GM23248 (cell line): Measurements from ENCODE around the gene LCMT2. TPM values are rescaled to one million over a fixed set of nuclear protein-coding genes. Genes with fewer than 3 reads are reported as not detected.

Experiments
- DNase-seq: peaks from one replicate; pipeline ENCODE4 v3.0.0-alpha.2; 2015
- H2AFZ ChIP-seq: fragments of 200-600 bp; sonication (generic); 2 replicates; pipeline ENCODE4 v1.6.1; 2016; ENCODE audit warnings: antibody characterized with exemption
- H3F3A ChIP-seq: fragments of 200-600 bp; sonication (generic); 2 replicates; pipeline ENCODE4 v1.6.1; 2016; ENCODE audit warnings: mild to moderate bottlenecking, antibody characterized with exemption, mixed run types; ENCODE audit not compliant: insufficient read depth
- H3K27ac ChIP-seq: fragments of 200-600 bp; sonication (generic); 2 replicates; pipeline ENCODE4 v1.5.1; 2016; ENCODE audit warnings: mild to moderate bottlenecking
- H3K27me3 ChIP-seq: fragments of 200-600 bp; sonication (generic); replicated peaks from 2 replicates; pipeline ENCODE4 v1.6.1; 2016; ENCODE audit warnings: mild to moderate bottlenecking; ENCODE audit not compliant: insufficient read depth
- H3K36me3 ChIP-seq: fragments of 200-600 bp; sonication (generic); 2 replicates; pipeline ENCODE4 v1.6.1; 2016; ENCODE audit warnings: low read depth, mild to moderate bottlenecking
- H3K4me1 ChIP-seq: fragments of 200-600 bp; sonication (generic); 2 replicates; pipeline ENCODE4 v1.6.1; 2016; ENCODE audit warnings: mild to moderate bottlenecking; ENCODE audit not compliant: insufficient read depth
- H3K4me2 ChIP-seq: fragments of 200-600 bp; sonication (generic); one replicate; pipeline ENCODE4 v1.6.1; 2016; ENCODE audit warnings: mild to moderate bottlenecking; ENCODE audit not compliant: unreplicated experiment
- H3K4me3 ChIP-seq: fragments of 200-600 bp; sonication (generic); 2 replicates; pipeline ENCODE4 v1.5.1; 2016; ENCODE audit warnings: mild to moderate bottlenecking
- H3K79me2 ChIP-seq: fragments of 200-600 bp; sonication (generic); 2 replicates; pipeline ENCODE4 v1.6.1; 2016; ENCODE audit warnings: mild to moderate bottlenecking; ENCODE audit not compliant: insufficient read depth
- H3K9ac ChIP-seq: fragments of 200-600 bp; sonication (generic); 2 replicates; pipeline ENCODE4 v1.6.1; 2016; ENCODE audit warnings: mild to moderate bottlenecking
- H3K9me2 ChIP-seq: fragments of 200-600 bp; sonication (generic); 2 replicates; pipeline ENCODE4 v1.6.1; 2016; ENCODE audit warnings: mixed run types, mild to moderate bottlenecking, moderate library complexity; ENCODE audit not compliant: insufficient read depth
- H3K9me3 ChIP-seq: fragments of 200-600 bp; sonication (generic); one replicate; pipeline ENCODE4 v1.6.1; 2017; ENCODE audit warnings: low read depth
- H4K20me1 ChIP-seq: fragments of 200-600 bp; sonication (generic); 2 replicates; pipeline ENCODE4 v1.6.0; 2016; ENCODE audit not compliant: insufficient read depth
- EZH2 ChIP-seq: fragments of 200-600 bp; sonication (generic); IDR thresholded peaks from 2 replicates; pipeline ENCODE4 v1.6.1; 2018; ENCODE audit warnings: antibody characterized with exemption, mild to moderate bottlenecking; ENCODE audit not compliant: insufficient read depth, poor library complexity, severe bottlenecking
- EZH2phosphoT487 ChIP-seq: fragments of 200-600 bp; sonication (generic); IDR thresholded peaks from 2 replicates; pipeline ENCODE4 v1.6.1; 2018; ENCODE audit warnings: antibody characterized with exemption, moderate library complexity, mild to moderate bottlenecking, low read depth; ENCODE audit not compliant: insufficient read depth
- WGBS, 2 experiments: methylation state at CpG; one replicate each; pipeline ENCODE4 v1.1.6; 2015 to 2017; ENCODE audit warnings: low lambda C conversion rate in 2 of 2, low coverage in 1 of 2; ENCODE audit errors: missing lambda C conversion rate in 2 of 2; 5-methylcytosine and 5-hydroxymethylcytosine counted together
- in situ Hi-C: fragments of 300-500 bp; cut with MboI; formaldehyde crosslinking; loops from 2 replicates; pipeline ENCODE4 v1.15.0; 2020
- polyA plus RNA-seq: library from polyadenylated mRNA; unstranded; fragments of >200 nt; fragmentation: Nextera tagmentation; extraction: Ambion mirVana; gene quantifications from 2 replicates; pipeline ENCODE4 v1.2.1, GENCODE V29; 2016
- total RNA-seq: library from RNA; depleted of rRNA; stranded (reverse); fragments of >200 nt; shearing (Covaris generic); gene quantifications from 2 replicates; pipeline ENCODE4 v1.2.3, GENCODE V29; 2014

LCMT2 gene
- total and polyA plus RNA-seq, 2 experiments from 2014 or later, result 7.7 to 8.4 TPM

DNA sequence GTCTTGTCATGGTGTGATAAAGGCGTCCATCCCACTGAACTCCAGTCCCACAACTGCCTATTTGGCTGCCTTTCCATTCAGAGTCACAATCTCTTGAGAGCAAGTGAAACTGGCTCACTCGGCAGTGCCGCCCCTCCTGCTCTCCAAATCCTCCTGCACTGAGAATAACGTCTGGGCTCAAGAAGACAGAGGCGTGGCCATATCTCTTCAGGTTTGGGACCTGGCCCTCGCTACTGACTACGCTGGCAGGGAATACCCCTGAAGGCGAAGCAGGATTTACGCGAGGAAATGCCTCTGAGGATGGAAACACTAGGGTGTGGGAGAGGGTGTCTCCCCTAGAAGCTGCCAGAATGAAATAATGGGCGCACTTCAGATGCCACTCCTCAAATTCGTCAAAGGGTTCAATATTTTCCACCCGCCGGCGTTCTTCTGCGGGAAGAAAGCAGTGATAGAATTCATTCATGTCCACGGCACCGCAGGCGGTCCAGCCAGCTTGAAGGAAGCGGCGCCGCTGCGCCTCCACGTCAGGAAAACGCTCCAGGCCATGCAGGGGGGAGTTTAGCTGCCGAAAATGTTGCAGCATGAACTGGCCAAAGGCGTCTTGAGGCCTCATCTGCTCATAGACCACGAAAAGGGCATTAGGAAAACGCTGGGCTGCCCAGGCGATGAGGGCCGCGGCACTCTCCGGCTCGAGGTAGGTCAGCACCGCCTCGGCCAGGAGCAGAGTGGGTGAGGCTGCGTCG, 985 bp downstream of the LCMT2 start:
- peak overlapping the region; percentile 78 for H3K4me3 ChIP-seq
- 0 out of 2 replicates have a peak, but pooled peaks cover 6% of the 10 kb centered on the region for H3K36me3 ChIP-seq
- WGBS, 2 experiments, result 18 to 25% methylated on average over 29 to 38 of the region's 38 CpGs
- H3K27me3 ChIP-seq, result no peaks in the 10 kb centered on the region
- H3K9me2 ChIP-seq, result no peaks in the 10 kb centered on the region
- H3K27ac ChIP-seq, result peak overlapping the region; percentile 79
- TF ChIP-seq EZH2phosphoT487 (no peak), EZH2 (no peak)
- in situ Hi-C loops, result no loop called here
- peaks cover 16% of the 10 kb centered on the region for H3K4me1 ChIP-seq
- peak; percentile 79 for DNase-seq
- H3F3A ChIP-seq, result 0 out of 2 replicates have a peak, but pooled peaks cover 8% of the 10 kb centered on the region
- peaks cover 26% of the 10 kb centered on the region for H3K79me2 ChIP-seq
- H3K9me3 ChIP-seq, result no peaks in the 10 kb centered on the region
- H2AFZ ChIP-seq, result peak overlapping the region; percentile 96
- no peaks in the 10 kb centered on the region for H4K20me1 ChIP-seq
- H3K4me2 ChIP-seq, result peak overlapping the region; percentile 69
- peak overlapping the region; percentile 83 for H3K9ac ChIP-seq

DNA sequence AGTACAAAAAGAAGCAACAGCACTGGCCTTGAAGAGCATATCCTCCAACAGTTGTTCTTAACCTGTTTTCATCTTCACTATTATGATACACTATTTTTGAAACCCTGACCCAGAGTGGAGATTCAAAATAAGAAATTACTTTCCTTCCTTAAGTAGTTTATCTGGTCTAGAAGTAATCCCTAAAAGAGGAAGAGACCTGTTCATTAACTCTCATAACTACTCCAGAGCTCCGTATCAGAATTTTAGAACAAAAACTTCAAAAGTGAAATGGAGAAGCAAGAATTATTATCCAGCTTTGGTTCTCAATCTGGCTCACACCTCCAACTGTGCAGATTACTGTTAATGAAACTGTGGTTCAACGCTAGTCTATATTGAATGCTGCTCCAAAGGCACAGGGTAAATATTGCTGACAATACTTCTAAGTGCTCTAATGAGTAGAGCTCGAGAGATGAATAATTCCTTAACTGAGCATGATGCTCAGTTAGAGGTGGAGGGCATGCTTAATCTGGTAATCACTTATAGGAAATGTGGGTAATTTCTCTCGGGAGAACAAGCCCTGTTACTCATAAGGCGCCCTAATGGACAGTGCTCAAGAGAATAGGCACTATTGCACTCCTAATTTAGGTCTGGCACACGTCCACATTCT, 5.2 kb downstream of the LCMT2 start:
- no peaks in the 10 kb centered on the region for H4K20me1 ChIP-seq
- WGBS, 2 experiments, result 55 to 65% methylated on average over 6 of the region's 6 CpGs
- no peaks in the 10 kb centered on the region for H3K9me2 ChIP-seq
- peaks cover 19% of the 10 kb centered on the region for H3K79me2 ChIP-seq
- peaks cover 10% of the 10 kb centered on the region for H3K4me1 ChIP-seq
- no peak overlapping the region for H2AFZ ChIP-seq
- in situ Hi-C loops, result no loop called here
- no peak for DNase-seq
- no peak overlapping the region for H3K27ac ChIP-seq
- no peak overlapping the region for H3K4me2 ChIP-seq
- no peak overlapping the region for H3K4me3 ChIP-seq
- no peak overlapping the region for H3K9ac ChIP-seq
- 0 out of 2 replicates have a peak, but pooled peaks cover 8% of the 10 kb centered on the region for H3F3A ChIP-seq
- no peaks in the 10 kb centered on the region for H3K9me3 ChIP-seq
- no peaks in the 10 kb centered on the region; the same call in 1 of the 2 replicates for H3K27me3 ChIP-seq
- H3K36me3 ChIP-seq, result no peaks in the 10 kb centered on the region
- TF ChIP-seq EZH2 (no peak), EZH2phosphoT487 (no peak)

DNA sequence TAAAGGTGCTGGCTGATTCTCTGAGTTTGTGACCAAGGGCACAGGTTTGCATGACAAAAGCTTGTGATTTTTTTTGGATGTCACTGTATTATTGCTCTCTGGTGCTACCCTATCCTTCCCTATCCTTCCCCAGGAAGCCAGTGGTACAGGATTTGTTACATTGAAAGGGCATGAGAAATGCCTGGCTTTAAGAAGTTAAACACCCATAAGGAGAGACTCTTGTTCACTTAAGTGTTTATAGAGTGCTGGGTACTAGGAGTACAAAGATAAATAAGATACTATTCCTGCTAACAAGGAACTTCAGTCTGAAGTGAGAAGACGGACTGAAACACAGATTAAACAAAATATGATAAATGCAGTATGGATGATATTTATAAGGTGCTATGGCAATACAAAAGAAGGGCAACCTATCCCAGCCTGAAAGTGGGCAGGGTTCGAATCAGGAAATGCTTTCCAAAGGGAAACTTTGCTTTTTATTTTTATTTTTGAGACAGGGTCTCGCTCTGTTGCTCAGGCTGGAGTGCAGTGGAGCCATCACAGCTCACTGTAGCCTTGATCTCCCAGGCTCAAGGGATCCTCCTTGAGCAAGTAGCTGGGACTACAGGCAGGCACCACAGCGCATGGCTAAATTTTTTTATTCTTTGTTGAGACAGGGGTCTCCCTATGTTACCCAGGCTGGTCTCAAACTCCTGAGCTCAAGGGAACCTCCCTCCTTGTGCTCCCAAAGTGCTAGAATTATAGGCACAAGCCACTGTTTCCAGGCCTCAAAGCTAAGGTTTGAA, 11.2 kb downstream of the LCMT2 start:
- Histone ChIP-seq H3K27ac (no peak overlapping the region), H3K79me2 (no peaks in the 10 kb centered on the region), H3K36me3 (no peaks in the 10 kb centered on the region), H2AFZ (no peak overlapping the region), H3K4me1 (no peaks in the 10 kb centered on the region), H3K9ac (no peak overlapping the region), H3K27me3 (peaks cover 3% of the 10 kb centered on the region), H3K9me3 (no peaks in the 10 kb centered on the region), H3K4me2 (no peak overlapping the region), H3K9me2 (no peaks in the 10 kb centered on the region), H3F3A (no peaks in the 10 kb centered on the region), H3K4me3 (no peak overlapping the region), H4K20me1 (no peaks in the 10 kb centered on the region)
- no peak for DNase-seq
- in situ Hi-C loops, result no loop called here
- 45% methylated on average over 4 of the region's 4 CpGs for WGBS, 2 experiments
- no peak for TF ChIP-seq EZH2phosphoT487
- TF ChIP-seq EZH2, result no peak

GRCh38 chr15:43317566-43318184, 12.7 kb downstream of the LCMT2 start:
- no peaks in the 10 kb centered on the region for H3F3A ChIP-seq
- H3K9ac ChIP-seq, result no peak overlapping the region
- no peaks in the 10 kb centered on the region for H3K79me2 ChIP-seq
- no peak for TF ChIP-seq EZH2
- no peak for TF ChIP-seq EZH2phosphoT487
- peaks cover 3% of the 10 kb centered on the region for H3K27me3 ChIP-seq
- no peaks in the 10 kb centered on the region for H3K9me2 ChIP-seq
- no peaks in the 10 kb centered on the region for H3K9me3 ChIP-seq
- no peaks in the 10 kb centered on the region for H3K4me1 ChIP-seq
- H3K36me3 ChIP-seq, result no peaks in the 10 kb centered on the region
- 62 to 72% methylated on average over 8 of the region's 8 CpGs for WGBS, 2 experiments
- in situ Hi-C loops, result no loop called here
- H3K27ac ChIP-seq, result no peak overlapping the region
- H3K4me3 ChIP-seq, result no peak overlapping the region
- no peak overlapping the region for H3K4me2 ChIP-seq
- H4K20me1 ChIP-seq, result no peaks in the 10 kb centered on the region
- H2AFZ ChIP-seq, result no peak overlapping the region
- no peak for DNase-seq
